GM12872 (cell line): ENCODE results near the gene SH3PXD2A.

Source experiments
- CTCF ChIP-seq: IDR thresholded peaks from 3 replicates; pipeline ENCODE4 v1.5.1; 2011; ENCODE audit warnings: low read depth, mild to moderate bottlenecking, low read length, moderate library complexity; ENCODE audit not compliant: insufficient read depth

SH3PXD2A gene

GRCh38 chr10:103578782-103579382 lies 276.5 kb downstream of the SH3PXD2A start:
- no peak for TF ChIP-seq CTCF

GRCh38 chr10:103576862-103577261 lies 278.5 kb downstream of the SH3PXD2A start:
- no peak for TF ChIP-seq CTCF

GRCh38 chr10:103576076-103576471 lies 279.3 kb downstream of the SH3PXD2A start:
- TF ChIP-seq CTCF, result no peak

- TF ChIP-seq CTCF, result no peak
Measured at GRCh38 chr10:103575416-103576075, 279.8 kb downstream of the SH3PXD2A start.

GRCh38 chr10:103574097-103575061 lies 281.0 kb downstream of the SH3PXD2A start:
- TF ChIP-seq CTCF, result no peak

GRCh38 chr10:103573205-103573487 lies 282.2 kb downstream of the SH3PXD2A start:
- TF ChIP-seq CTCF, result no peak
